GM18907 (cell line): ENCODE data around the gene ATP10B.
A peak's percentile ranks its signal among the peaks of the same experiment; 100 is the strongest.
"Not testable (repeated sequence)": the region's sequence is repeated elsewhere in the genome, so short reads cannot be mapped to it uniquely, and the experiment has no call there.

Experiments used
- ATAC-seq: cut with Tn5 transposase; IDR thresholded peaks from one replicate; pipeline ENCODE4 v1.9.1; 2021; ENCODE audit warnings: mild to moderate bottlenecking, moderate library complexity; ENCODE audit not compliant: unreplicated experiment

The ATP10B gene, protein sequence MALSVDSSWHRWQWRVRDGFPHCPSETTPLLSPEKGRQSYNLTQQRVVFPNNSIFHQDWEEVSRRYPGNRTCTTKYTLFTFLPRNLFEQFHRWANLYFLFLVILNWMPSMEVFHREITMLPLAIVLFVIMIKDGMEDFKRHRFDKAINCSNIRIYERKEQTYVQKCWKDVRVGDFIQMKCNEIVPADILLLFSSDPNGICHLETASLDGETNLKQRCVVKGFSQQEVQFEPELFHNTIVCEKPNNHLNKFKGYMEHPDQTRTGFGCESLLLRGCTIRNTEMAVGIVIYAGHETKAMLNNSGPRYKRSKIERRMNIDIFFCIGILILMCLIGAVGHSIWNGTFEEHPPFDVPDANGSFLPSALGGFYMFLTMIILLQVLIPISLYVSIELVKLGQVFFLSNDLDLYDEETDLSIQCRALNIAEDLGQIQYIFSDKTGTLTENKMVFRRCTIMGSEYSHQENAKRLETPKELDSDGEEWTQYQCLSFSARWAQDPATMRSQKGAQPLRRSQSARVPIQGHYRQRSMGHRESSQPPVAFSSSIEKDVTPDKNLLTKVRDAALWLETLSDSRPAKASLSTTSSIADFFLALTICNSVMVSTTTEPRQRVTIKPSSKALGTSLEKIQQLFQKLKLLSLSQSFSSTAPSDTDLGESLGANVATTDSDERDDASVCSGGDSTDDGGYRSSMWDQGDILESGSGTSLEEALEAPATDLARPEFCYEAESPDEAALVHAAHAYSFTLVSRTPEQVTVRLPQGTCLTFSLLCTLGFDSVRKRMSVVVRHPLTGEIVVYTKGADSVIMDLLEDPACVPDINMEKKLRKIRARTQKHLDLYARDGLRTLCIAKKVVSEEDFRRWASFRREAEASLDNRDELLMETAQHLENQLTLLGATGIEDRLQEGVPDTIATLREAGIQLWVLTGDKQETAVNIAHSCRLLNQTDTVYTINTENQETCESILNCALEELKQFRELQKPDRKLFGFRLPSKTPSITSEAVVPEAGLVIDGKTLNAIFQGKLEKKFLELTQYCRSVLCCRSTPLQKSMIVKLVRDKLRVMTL (N-terminal part only)

DNA sequence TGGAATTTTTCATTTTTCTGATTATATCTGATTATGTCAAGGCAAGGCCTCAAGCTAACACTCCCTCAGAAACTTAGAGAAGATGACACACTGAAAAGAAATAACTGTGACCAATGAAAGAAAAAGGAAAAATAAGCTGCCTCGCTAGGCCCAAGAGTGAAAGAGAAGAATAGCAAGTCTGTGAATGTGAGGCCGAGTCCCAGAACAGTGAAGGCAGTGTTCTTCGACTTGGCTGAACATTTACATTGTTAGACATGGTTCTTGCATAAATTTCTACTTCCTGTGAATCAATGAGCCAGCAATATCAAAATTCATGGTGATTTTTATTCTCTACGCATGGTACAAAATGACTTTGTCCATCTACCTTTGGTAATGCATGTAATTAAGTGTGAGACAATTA, at the start of gene ATP10B:
ATP10B (minus strand) TSS at position 163 of the 400 bp plus-strand sequence. CDS start 164,137 bp downstream, outside the sequence.
- ATAC-seq: no peak

GRCh38 chr5:160901656-160902055, 49.6 kb upstream of the ATP10B start:
- ATAC-seq: no peak

GRCh38 chr5:160899735-160900134, 47.7 kb upstream of the ATP10B start:
- ATAC-seq: no peak

- ATAC-seq: not testable (repeated sequence)
Observed at GRCh38 chr5:160893180-160893964, 41.4 kb upstream of the ATP10B start.

DNA sequence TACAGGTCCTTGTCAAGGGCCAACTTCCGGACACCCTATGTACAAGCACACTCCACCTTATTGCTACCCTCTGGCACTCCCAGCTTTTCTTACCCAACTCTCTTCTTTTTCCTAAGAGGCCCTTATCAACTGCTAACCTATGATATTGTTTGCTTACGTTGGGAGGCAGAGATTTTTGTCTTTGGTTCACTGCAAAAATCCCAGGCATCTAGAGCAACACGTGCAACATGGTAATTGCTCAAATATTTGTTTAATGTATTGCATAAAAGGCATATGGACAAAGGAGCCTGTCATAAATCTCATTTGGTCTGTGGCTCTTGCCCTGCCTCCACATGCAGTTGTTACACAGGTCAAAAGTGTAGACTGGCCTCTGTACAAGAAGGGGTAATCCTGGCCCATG, 35.8 kb upstream of the ATP10B start:
- no peak for ATAC-seq

DNA sequence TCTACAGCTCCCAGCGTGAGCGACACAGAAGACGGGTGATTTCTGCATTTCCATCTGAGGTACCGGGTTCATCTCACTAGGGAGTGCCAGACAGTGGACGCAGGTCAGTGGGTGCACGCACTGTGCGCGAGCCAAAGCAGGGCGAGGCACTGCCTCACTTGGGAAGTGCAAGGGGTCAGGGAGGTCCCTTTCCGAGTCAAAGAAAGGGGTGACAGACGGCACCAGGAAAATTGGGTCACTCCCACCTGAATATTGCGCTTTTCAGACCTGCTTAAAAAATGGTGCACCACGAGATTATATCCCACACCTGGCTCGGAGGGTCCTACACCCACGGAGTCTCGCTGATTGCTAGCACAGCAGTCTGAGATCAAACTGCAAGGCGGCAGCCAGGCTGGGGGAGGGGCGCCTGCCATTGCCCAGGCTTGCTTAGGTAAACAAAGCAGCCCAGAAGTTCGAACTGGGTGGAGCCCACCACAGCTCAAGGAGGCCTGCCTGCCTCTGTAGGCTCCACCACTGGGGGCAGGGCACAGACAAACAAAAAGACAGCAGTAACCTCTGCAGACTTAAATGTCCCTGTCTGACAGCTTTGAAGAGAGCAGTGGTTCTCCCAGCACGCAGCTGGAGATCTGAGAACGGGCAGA, 21.7 kb upstream of the ATP10B start:
- not testable (repeated sequence) for ATAC-seq

DNA sequence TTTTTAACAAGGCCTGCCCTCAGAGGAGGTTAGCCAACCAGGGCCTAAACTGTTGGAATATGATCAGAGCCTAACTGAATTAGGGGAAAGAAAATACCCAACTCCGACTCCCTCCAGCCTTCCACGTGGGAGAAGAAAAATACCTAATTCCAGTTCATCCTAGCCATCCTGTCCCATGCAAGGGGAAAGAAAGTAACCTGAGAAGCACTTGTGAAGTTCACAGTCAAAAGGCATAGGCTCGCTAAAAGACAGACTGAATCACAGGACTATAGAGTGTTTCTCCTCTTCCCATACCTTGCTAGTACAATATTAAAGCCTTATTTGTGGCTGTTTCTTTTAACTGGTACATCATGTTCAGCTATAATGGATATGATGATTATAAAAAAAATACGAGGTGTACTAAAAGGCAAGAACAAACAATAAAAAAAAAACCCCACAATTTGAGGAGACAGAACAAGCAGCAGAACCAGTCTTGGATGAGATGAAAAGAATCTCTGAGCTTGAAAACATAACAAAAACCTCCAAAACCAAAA, 18.0 kb upstream of the ATP10B start:
- no peak for ATAC-seq

GRCh38 chr5:160867976-160868375, 16.0 kb upstream of the ATP10B start:
- no peak for ATAC-seq

DNA sequence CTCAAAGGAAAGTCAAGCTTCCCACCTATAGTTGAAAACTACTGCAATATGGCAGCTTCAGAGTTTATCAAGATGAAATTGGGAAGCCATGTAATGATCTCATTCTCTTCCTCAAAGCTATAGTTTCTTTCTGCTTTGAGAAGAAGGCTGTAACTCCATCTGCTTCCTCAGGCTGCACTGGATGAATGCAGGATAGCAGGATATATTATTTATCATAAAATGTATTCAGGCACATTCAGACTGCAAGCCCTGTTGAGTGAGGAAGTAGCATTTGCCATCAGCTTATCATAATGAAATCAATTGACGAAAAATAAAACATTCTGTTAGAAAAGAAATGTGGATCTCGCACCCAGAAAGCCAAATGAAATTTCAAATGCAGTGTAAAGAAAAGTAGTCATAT, 560 bp downstream of the ATP10B start:
- ATAC-seq: no peak

DNA sequence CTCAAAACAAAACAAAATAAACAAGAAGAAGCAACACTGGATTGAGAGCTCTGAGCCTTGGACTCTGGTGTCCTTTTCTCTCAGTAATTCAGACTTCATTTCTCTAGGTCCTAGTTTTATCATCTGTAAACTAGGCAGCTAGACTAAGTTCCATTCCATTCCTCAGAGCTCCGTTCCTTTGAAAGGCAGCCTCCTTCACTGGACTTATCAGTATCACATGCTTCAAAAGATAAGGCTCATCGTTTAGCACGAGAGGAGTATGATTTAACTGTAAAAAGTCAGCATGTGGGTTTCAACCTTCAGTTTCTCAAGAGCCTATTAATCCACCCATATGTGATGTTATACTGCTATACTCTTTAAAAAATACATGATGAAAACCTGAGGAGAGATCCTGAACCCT, 1.6 kb downstream of the ATP10B start:
- no peak for ATAC-seq

DNA sequence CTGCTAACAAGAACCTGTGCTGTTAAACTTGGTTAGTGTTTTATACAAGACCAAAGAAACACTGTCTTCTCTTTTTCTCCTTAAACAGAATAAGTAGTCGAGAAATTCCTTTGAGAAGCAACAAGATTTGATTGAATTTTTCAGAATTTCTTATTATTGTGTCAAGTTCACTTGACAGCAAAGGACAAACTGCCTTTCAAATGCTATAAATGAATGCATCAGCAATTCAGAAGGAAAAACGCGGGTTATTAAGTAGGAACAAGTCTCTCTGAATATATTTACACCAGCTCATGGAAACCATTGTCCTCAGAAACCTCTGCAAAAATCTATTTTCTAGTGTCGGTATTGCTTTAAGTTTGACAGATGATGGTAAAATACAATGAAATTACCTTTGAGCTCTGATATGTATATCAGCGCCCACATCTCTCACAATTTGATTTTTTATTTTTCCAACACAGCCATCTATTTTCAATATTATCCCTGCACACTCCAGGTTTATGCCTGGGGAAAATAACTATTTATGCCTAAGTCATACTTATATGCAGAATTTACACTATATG, 4.4 kb downstream of the ATP10B start:
- no peak for ATAC-seq

DNA sequence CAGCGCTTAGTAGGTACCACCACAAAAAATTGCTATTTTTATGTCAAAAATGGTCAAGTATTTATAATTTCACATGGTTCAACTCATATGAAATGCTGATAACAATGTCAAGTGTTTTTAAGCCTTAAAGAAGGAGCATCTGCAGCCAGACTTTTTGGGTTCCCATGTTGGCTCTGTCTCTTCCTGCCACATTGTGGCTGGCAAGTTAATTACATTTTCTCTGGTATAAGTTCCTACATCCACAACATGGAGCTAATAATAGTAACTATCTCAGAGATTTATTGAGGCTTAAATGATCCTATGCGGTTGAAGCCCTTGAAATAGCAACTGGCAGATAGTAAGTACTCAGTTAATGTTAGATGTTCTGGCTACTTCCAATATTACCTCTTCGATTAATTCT, 5.4 kb downstream of the ATP10B start:
- no peak for ATAC-seq

- no peak for ATAC-seq
Observed at GRCh38 chr5:160844177-160844576, 7.8 kb downstream of the ATP10B start.

- peak; percentile 100 for ATAC-seq
Observed at GRCh38 chr5:160843240-160843639, 8.8 kb downstream of the ATP10B start.

- ATAC-seq: no peak
Observed at GRCh38 chr5:160837749-160838593, 14.0 kb downstream of the ATP10B start.

GRCh38 chr5:160837211-160837610, 14.8 kb downstream of the ATP10B start:
- ATAC-seq: no peak

GRCh38 chr5:160835818-160836528, 16.0 kb downstream of the ATP10B start:
- peak; percentile 81 for ATAC-seq

- peak; percentile 42 for ATAC-seq
Observed at GRCh38 chr5:160835376-160835775, 16.6 kb downstream of the ATP10B start.
